ENCODE data around the gene CRYBA1.

DNA sequence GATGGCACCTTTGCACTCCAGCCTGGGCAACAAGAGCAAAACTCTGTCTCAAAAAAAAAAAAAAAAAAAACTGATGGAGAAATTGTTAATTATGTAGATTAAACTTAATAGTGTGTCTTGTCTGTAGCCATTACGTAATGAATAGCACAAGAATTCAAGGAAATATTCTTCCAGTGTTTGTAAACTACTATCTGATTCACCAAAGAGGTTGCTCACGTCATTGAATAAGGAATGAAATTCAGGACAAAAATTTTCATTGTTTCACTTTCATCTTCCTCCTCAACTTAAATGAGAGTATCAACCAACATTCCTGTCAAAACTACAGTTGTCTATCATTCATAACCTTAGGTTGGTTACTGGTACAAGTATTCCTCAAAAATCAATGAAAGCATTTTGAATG, 35.8 kb upstream of the CRYBA1 start:
- TF ChIP-seq, protein P1, sequence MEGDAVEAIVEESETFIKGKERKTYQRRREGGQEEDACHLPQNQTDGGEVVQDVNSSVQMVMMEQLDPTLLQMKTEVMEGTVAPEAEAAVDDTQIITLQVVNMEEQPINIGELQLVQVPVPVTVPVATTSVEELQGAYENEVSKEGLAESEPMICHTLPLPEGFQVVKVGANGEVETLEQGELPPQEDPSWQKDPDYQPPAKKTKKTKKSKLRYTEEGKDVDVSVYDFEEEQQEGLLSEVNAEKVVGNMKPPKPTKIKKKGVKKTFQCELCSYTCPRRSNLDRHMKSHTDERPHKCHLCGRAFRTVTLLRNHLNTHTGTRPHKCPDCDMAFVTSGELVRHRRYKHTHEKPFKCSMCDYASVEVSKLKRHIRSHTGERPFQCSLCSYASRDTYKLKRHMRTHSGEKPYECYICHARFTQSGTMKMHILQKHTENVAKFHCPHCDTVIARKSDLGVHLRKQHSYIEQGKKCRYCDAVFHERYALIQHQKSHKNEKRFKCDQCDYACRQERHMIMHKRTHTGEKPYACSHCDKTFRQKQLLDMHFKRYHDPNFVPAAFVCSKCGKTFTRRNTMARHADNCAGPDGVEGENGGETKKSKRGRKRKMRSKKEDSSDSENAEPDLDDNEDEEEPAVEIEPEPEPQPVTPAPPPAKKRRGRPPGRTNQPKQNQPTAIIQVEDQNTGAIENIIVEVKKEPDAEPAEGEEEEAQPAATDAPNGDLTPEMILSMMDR (IDR thresholded peaks at IDR 0.05; ENCODE audit: low read depth, low read length) = no peak
- no peak for TF ChIP-seq POLR2A (IDR thresholded peaks at IDR 0.05; ENCODE audit: extremely low read depth, insufficient read length)

All from NB4 (cell line).